ENCODE data around the gene KLHL22. TPM values are rescaled to one million over a fixed set of nuclear protein-coding genes. Genes with fewer than 3 reads are reported as not detected.

Gene KLHL22
- total RNA-seq, 4 donors from 2014 or later, result 24.1 to 32.2 (median 28.4) TPM

DNA sequence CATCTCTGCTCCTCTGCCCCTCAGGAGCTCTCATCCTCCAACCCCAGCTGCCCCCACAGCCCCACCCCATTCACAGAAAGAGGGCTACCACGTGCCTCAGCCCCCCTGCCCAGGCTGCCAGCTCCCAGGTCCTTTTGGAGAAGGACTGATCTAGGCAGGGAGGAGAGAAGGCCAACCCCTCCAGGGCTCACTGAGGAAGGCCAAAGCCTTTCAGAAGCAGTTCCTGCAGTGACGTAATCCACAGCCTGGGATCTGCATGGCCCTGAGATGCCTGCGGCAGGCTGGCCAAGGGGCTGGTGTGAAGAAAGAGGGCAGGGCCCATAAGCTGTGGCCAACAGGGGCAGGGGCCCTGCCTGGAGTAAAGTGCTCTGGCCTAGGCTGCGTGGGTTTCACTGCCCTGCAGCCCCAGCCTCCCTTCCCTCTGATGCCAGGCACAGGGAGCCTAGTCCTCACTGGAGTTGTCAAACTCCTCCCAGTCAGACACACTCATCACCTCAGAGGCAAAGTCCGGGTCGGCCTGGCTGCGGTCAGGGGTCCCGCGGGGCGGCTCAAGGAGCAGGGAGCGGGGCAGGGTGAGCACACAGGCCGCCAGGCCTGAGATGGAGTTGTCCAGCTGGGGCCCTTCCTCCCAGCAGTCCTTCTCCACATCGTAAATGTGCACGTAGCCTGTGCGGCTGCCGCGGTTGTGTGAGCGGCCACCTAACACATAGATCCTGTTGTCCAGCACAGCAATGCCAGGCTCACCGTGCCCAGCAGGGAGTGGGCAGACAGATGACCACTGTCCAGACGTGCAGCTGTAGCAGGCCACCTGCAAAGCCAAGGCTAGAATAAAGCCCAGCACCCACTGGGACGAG lies 53.7 kb downstream of the KLHL22 start:
- TF ChIP-seq, protein P1, sequence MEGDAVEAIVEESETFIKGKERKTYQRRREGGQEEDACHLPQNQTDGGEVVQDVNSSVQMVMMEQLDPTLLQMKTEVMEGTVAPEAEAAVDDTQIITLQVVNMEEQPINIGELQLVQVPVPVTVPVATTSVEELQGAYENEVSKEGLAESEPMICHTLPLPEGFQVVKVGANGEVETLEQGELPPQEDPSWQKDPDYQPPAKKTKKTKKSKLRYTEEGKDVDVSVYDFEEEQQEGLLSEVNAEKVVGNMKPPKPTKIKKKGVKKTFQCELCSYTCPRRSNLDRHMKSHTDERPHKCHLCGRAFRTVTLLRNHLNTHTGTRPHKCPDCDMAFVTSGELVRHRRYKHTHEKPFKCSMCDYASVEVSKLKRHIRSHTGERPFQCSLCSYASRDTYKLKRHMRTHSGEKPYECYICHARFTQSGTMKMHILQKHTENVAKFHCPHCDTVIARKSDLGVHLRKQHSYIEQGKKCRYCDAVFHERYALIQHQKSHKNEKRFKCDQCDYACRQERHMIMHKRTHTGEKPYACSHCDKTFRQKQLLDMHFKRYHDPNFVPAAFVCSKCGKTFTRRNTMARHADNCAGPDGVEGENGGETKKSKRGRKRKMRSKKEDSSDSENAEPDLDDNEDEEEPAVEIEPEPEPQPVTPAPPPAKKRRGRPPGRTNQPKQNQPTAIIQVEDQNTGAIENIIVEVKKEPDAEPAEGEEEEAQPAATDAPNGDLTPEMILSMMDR (IDR thresholded peaks at IDR 0.05 in 4 of 5, conservative IDR thresholded peaks at IDR 0.05 in 1 of 5), result no peak
- TF ChIP-seq POLR2A (IDR thresholded peaks at IDR 0.05), result no peak
- no peak for DNase-seq
- Histone ChIP-seq H3K36me3 (peaks cover 0 to 20% of the 10 kb centered on the region in 2 donors), H3K4me1 (peaks cover 0 to 6% of the 10 kb centered on the region in 2 donors), H3K9me3 (no peaks in the 10 kb centered on the region), H3K4me3 (no peak overlapping the region), H3K27me3 (peaks cover 9 to 15% (median 10%) of the 10 kb centered on the region in 3 donors), H3K27ac (peak overlapping the region in 1 of 4 donors; percentile 4)
- in situ Hi-C loops (cut with MboI; ENCODE audit: low sequenced_read_pairs in 4 of 4) (loop anchor here in 1 of 4 donors (25.0 kb wide), 1 partner anchor 245 kb away; no protein-coding TSS in a partner anchor), intact Hi-C loops (cut with DNase I; ENCODE audit: low total_unique reads) (no loop called here)
- no peak for ATAC-seq

DNA sequence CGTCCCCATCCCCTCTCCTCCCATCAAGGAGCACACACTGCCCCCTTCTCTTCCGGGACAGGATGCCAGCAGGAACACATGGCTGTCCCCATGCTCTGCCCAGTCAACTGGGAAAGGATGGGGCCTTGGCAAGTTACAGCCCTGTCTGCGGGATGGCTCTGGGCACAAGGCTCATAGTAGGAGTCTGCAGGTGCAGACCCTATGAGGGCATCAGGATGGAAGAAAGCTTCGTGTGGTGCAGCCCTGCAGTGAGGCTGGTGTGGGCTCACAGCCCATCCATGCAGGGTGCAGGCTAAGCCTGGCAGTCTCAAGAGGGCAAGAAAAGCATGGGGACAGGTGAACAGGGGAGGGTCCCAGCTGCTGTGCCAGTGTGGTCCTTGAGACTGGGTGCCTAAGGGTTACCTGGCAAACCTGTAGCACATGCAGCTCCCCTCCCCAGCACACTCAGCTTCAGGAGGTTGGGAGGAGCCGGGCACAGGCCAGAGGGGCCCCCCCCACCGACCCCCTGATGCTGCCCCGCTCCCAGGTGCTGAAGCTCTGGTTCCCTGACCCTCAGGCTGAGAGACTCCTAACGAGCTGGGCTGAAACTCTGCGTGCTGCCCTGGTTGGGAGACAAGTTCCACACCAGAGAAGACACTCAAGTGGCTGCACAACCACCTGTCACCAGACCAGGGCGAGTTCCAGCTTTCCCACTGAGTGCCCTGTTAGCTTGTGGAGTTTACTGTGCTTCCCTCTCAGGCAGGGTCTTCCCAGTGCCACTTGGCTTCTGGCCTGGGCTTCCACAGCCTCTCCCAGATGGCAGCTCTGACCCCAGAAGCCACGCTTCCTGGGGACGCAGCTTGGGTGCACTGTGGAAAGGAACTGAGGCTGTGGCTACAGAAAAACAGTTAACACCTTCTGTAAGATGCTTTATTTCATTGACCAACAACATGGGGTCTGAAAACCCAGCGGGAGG lies 54.7 kb downstream of the KLHL22 start:
- ATAC-seq, result no peak
- no peak overlapping the region for H3K27ac ChIP-seq
- intact Hi-C loops (cut with DNase I; ENCODE audit: low total_unique reads), result no loop called here

DNA sequence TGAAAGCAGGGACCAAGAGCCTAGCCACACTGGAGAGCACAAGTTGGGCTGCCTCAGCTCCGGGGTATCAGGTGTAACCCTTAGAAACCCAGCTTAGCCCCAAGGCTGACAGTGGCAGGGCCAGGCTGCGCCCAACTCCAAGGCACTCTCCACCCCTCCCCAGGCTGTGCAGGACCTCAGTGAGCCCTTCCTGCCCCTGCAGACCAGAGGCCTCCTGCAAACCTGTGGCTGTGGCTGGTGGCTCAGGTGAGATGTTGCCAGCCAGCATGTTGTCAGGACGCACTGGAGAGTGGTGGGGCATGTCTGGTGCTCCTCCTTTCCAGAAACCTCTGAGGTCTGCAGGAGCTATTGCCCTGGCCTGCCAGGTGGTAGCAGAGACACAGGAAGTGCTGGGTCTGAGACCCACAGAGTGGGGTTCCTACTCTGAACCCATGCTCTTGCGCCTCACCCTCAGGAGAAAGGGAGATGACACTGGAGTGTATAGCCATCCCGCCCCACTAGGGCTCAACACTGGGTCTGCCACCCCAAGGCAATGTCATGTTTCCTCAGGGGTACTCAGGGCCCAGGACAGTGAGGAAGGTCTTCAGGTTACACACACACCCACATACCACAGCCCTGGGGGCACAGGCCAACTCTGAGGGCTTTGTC lies 55.5 kb downstream of the KLHL22 start:
- peaks cover 20 to 33% (median 24%) of the 10 kb centered on the region in 3 donors for H3K27me3 ChIP-seq
- ATAC-seq, result no peak
- no peak overlapping the region for H3K4me3 ChIP-seq
- intact Hi-C loops (cut with DNase I; ENCODE audit: low total_unique reads) (no loop called here), in situ Hi-C loops (cut with MboI; ENCODE audit: low sequenced_read_pairs in 4 of 4) (loop anchor here in 1 of 4 donors (25.0 kb wide), 1 partner anchor 247 kb away; no protein-coding TSS in a partner anchor)
- peaks cover 0 to 20% of the 10 kb centered on the region in 2 donors for H3K36me3 ChIP-seq
- no peak for TF ChIP-seq POLR2A (IDR thresholded peaks at IDR 0.05)
- TF ChIP-seq, protein P1 (IDR thresholded peaks at IDR 0.05 in 4 of 5, conservative IDR thresholded peaks at IDR 0.05 in 1 of 5), result no peak
- no peaks in the 10 kb centered on the region for H3K9me3 ChIP-seq
- no peak overlapping the region for H3K27ac ChIP-seq
- no peak for DNase-seq
- peaks cover 0 to 14% of the 10 kb centered on the region in 2 donors for H3K4me1 ChIP-seq

More for the DNA sequence above, 54.7 kb downstream of the KLHL22 start:
- Histone ChIP-seq H3K9me3 (no peaks in the 10 kb centered on the region), H3K4me3 (no peak overlapping the region), H3K4me1 (peaks cover 0 to 13% of the 10 kb centered on the region in 2 donors), H3K27me3 (peaks cover 14 to 24% (median 18%) of the 10 kb centered on the region in 3 donors), H3K36me3 (peaks cover 0 to 20% of the 10 kb centered on the region in 2 donors)
- in situ Hi-C loops (cut with MboI; ENCODE audit: low sequenced_read_pairs in 4 of 4), result loop anchor here in 1 of 4 donors (25.0 kb wide), 1 partner anchor 246 kb away; no protein-coding TSS in a partner anchor
- DNase-seq, result no peak
- no peak for TF ChIP-seq POLR2A (IDR thresholded peaks at IDR 0.05)
- TF ChIP-seq, protein P1 (IDR thresholded peaks at IDR 0.05 in 4 of 5, conservative IDR thresholded peaks at IDR 0.05 in 1 of 5), result no peak

DNA sequence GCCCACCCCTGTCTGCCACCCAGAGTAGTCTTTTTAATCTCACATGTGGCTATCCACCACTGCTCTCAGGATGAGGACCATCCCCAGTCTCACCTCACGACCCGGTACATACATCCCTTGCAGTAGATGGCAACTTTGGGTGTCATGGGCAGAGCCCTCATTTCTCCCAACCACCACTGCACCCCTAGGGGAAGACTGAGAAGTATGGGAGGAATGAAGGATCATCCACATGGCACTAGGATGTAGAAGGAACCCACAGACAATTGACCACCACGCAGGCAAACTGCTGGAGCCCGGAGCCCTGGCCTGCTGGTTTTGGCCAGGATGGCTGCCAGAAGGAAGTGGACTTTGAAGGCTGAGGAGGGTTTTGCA lies 56.1 kb downstream of the KLHL22 start:
- ATAC-seq, result no peak
- no peak for DNase-seq
- Histone ChIP-seq H3K36me3 (peaks cover 0 to 18% of the 10 kb centered on the region in 2 donors), H3K9me3 (no peaks in the 10 kb centered on the region), H3K4me1 (peaks cover 0 to 14% of the 10 kb centered on the region in 2 donors), H3K27ac (no peak overlapping the region), H3K27me3 (peaks cover 20 to 34% (median 24%) of the 10 kb centered on the region in 3 donors), H3K4me3 (no peak overlapping the region)
- intact Hi-C loops (cut with DNase I; ENCODE audit: low total_unique reads) (no loop called here), in situ Hi-C loops (cut with MboI; ENCODE audit: low sequenced_read_pairs in 4 of 4) (loop anchor here in 1 of 4 donors (25.0 kb wide), 1 partner anchor 248 kb away; no protein-coding TSS in a partner anchor)
- TF ChIP-seq, protein P1 (IDR thresholded peaks at IDR 0.05 in 4 of 5, conservative IDR thresholded peaks at IDR 0.05 in 1 of 5), result no peak
- TF ChIP-seq POLR2A (IDR thresholded peaks at IDR 0.05), result no peak

Measured in gastrocnemius medialis (tissue), 4 donors.